MG63 (cell line): ENCODE results near the gene ACTN4. TPM values are rescaled to one million over a fixed set of nuclear protein-coding genes. Genes with fewer than 3 reads are reported as not detected.

Source experiments
- DNase-seq: peaks from one replicate; pipeline ENCODE4 v3.0.0-alpha.2; 2020
- H3K27me3 ChIP-seq: fragments of 250-450 bp; sonication (Bioruptor Pico); 2 replicates; pipeline ENCODE4 v1.5.1; 2020; ENCODE audit warnings: mild to moderate bottlenecking, moderate library complexity
- H3K36me3 ChIP-seq: fragments of 250-450 bp; sonication (Bioruptor Pico); 2 replicates; pipeline ENCODE4 v1.5.1; 2020; ENCODE audit warnings: mild to moderate bottlenecking, moderate library complexity
- H3K4me3 ChIP-seq: fragments of 250-450 bp; sonication (Bioruptor Pico); 2 replicates; pipeline ENCODE4 v1.5.1; 2020; ENCODE audit warnings: mild to moderate bottlenecking, moderate library complexity
- H3K9me3 ChIP-seq: fragments of 250-450 bp; sonication (Bioruptor Pico); 2 replicates; pipeline ENCODE4 v1.5.1; 2020; ENCODE audit warnings: mild to moderate bottlenecking, moderate library complexity
- total RNA-seq: library from RNA; depleted of rRNA; stranded (reverse); fragments of >200 nt; shearing (Covaris generic); gene quantifications from 2 replicates; pipeline ENCODE4 v1.2.3, GENCODE V29; 2014; ENCODE audit warnings: low replicate concordance

The ACTN4 gene
- total RNA-seq, 1 experiment from 2014 or later = 621 TPM

GRCh38 chr19:38665950-38666662 is 18.7 kb downstream of the ACTN4 start:
- H3K9me3 ChIP-seq = no peaks in the 10 kb centered on the region
- H3K27me3 ChIP-seq = no peaks in the 10 kb centered on the region
- H3K4me3 ChIP-seq = no peak overlapping the region
- peaks cover 83% of the 10 kb centered on the region for H3K36me3 ChIP-seq
- DNase-seq = no peak

GRCh38 chr19:38666663-38667511 is 19.4 kb downstream of the ACTN4 start:
- Histone ChIP-seq H3K27me3 (no peaks in the 10 kb centered on the region), H3K9me3 (no peaks in the 10 kb centered on the region), H3K4me3 (no peak overlapping the region), H3K36me3 (peaks cover 83% of the 10 kb centered on the region)
- peak; percentile 91 for DNase-seq

GRCh38 chr19:38667661-38668171 is 20.3 kb downstream of the ACTN4 start:
- no peaks in the 10 kb centered on the region for H3K9me3 ChIP-seq
- no peaks in the 10 kb centered on the region for H3K27me3 ChIP-seq
- H3K36me3 ChIP-seq = peaks cover 80% of the 10 kb centered on the region
- H3K4me3 ChIP-seq = no peak overlapping the region
- DNase-seq = peak; percentile 54

DNA sequence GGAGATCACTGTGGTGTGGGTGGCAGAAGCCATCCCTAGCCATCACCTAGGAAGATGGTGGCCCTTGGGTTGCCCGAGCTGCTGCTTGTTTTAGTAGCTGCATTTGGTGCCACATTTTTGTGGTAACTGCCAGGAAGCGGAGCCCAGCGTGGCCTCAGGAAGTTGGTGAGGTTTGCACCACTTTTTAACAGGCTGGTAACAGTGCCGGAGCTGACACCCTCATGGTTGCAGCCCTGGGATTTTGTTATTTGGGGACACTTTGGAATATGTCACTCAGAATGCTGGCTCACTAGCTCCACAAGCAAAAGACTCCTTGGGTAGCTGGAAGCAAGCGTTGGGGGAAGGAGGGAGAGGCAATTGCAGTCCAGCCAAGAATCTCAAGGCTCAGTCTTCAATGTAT is 22.1 kb downstream of the ACTN4 start:
- Histone ChIP-seq H3K36me3 (peaks cover 74% of the 10 kb centered on the region), H3K27me3 (no peaks in the 10 kb centered on the region)
- DNase-seq = no peak

GRCh38 chr19:38670921-38671398 is 23.5 kb downstream of the ACTN4 start:
- no peak for DNase-seq
- no peaks in the 10 kb centered on the region for H3K9me3 ChIP-seq
- H3K27me3 ChIP-seq = no peaks in the 10 kb centered on the region
- H3K4me3 ChIP-seq = no peak overlapping the region
- peaks cover 74% of the 10 kb centered on the region for H3K36me3 ChIP-seq

More for the DNA sequence above, 22.1 kb downstream of the ACTN4 start:
- no peak overlapping the region for H3K4me3 ChIP-seq
- no peaks in the 10 kb centered on the region for H3K9me3 ChIP-seq

- Histone ChIP-seq H3K9me3 (no peaks in the 10 kb centered on the region), H3K27me3 (no peaks in the 10 kb centered on the region), H3K36me3 (peaks cover 74% of the 10 kb centered on the region), H3K4me3 (no peak overlapping the region)
- no peak for DNase-seq
Observed at GRCh38 chr19:38671654-38672053, 24.2 kb downstream of the ACTN4 start.

- H3K36me3 ChIP-seq = peaks cover 86% of the 10 kb centered on the region
- DNase-seq = no peak
- no peaks in the 10 kb centered on the region for H3K9me3 ChIP-seq
- no peaks in the 10 kb centered on the region for H3K27me3 ChIP-seq
- H3K4me3 ChIP-seq = no peak overlapping the region
Observed at GRCh38 chr19:38673030-38673429, 25.6 kb downstream of the ACTN4 start.

DNA sequence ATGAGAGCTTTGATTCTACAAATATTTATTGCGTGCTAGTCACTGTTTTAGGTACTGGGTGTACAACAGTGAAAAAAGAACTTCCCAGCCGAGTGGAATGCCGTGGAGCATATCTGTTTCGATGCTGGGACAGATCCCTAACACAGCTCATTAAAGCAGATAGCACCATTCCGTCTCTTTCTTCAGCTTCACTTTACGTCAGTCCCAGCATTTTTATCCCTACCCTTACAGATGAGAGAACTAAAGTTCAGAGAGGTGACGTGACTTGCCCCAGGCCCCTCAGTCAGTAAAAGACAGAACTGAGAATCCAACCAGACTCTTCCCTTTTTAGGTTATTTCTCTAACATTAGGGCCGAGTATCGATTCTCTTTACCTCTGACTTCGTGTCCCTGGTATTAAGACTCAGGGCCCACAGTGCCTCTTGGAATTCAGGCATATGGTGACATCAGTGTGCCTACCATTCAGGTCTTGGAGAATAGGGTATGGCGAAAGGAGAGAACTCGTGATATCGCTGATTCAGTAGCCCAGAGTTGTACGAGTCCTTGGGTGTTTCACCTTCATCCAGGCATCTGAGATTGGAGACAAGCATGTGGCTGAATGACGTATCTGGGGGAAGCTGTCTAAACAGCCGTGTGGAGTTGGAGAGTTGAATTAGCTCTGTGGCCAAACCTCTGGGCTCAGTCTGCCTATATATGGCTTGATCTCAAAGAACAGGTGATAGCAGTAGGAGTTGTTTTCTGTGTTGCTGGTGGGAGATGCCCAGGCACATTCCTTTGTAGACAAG is 27.1 kb downstream of the ACTN4 start:
- no peak overlapping the region for H3K4me3 ChIP-seq
- H3K36me3 ChIP-seq = peaks cover 86% of the 10 kb centered on the region
- no peak for DNase-seq
- no peaks in the 10 kb centered on the region for H3K27me3 ChIP-seq
- H3K9me3 ChIP-seq = no peaks in the 10 kb centered on the region

- DNase-seq = no peak
- Histone ChIP-seq H3K9me3 (no peaks in the 10 kb centered on the region), H3K36me3 (peaks cover 86% of the 10 kb centered on the region), H3K4me3 (no peak overlapping the region), H3K27me3 (no peaks in the 10 kb centered on the region)
Observed at GRCh38 chr19:38675611-38676010, 28.2 kb downstream of the ACTN4 start.

GRCh38 chr19:38676023-38676877 is 28.8 kb downstream of the ACTN4 start:
- no peaks in the 10 kb centered on the region for H3K27me3 ChIP-seq
- peaks cover 86% of the 10 kb centered on the region for H3K36me3 ChIP-seq
- no peak for DNase-seq
- H3K9me3 ChIP-seq = no peaks in the 10 kb centered on the region
- no peak overlapping the region for H3K4me3 ChIP-seq

DNA sequence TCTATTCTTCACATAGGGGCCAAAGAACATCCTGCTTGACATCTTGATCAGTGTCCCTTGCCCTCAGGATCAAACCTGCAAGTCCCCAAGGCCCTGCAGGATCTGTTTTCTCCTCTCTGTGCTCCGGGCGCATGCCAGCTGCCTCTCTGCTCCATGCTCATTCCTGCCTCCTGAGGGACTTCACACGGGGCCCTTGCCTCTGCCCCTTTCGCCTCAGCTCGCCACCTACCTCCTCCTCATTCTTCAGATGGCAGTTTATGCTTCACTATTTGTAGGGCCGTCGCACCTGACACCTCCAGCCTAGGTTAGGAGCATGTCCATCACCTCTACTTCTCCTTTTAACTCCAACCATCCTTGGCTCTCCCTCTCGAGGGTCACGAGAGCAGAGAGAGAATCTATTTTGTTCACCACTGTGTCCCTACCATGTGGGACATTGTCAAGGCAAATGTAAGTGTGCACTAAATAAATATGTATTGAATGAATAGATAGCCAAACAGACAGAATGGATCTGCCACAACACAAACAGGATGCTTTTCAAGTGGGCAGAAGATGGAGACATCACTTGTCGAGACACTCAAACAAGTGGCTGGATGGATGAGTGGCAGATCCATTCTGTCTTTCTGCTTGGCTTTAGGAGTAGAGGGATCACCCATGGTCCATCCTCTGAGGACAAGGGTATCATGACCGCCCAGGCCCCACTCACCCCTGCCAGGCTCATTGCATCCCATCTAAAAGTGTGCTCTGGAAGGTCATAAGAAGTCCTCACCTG is 29.6 kb downstream of the ACTN4 start:
- Histone ChIP-seq H3K4me3 (no peak overlapping the region), H3K27me3 (no peaks in the 10 kb centered on the region), H3K9me3 (no peaks in the 10 kb centered on the region), H3K36me3 (peaks cover 88% of the 10 kb centered on the region)
- no peak for DNase-seq

GRCh38 chr19:38678217-38678890 is 30.9 kb downstream of the ACTN4 start:
- DNase-seq = no peak
- Histone ChIP-seq H3K27me3 (no peaks in the 10 kb centered on the region), H3K36me3 (peaks cover 89% of the 10 kb centered on the region), H3K4me3 (no peak overlapping the region), H3K9me3 (no peaks in the 10 kb centered on the region)

DNA sequence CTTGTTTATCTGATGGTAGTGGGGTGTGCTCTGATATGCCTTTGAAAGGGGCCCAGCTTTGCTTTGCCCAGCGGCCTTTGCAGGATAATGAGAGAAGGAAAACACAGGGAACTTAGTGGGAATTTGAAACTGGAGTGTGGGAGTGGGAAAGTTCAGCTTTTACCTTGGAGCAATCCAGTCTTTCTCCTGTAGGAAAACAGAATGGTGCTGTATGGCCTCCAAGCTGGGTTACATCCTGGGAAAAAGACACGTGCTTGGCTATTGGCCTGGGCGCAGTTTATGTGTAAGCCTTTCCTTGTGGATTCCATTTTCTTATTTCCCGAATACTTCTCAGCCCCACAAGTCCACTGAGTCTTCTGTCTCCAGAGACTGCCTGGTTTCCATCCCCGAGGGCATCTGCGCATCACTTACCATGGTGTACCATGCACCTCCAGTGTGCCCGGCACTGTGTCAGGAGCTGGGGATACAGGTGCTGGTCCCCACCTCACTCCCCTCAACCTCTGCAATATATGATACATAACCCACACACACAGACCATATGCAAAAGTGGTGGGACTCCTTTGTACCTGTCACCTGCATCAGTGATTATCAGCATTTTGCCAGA is 31.5 kb downstream of the ACTN4 start:
- no peaks in the 10 kb centered on the region for H3K27me3 ChIP-seq
- peaks cover 86% of the 10 kb centered on the region for H3K36me3 ChIP-seq
- H3K9me3 ChIP-seq = no peaks in the 10 kb centered on the region
- H3K4me3 ChIP-seq = no peak overlapping the region
- no peak for DNase-seq

GRCh38 chr19:38679839-38680238 is 32.4 kb downstream of the ACTN4 start:
- Histone ChIP-seq H3K4me3 (no peak overlapping the region), H3K36me3 (peaks cover 78% of the 10 kb centered on the region), H3K9me3 (no peaks in the 10 kb centered on the region), H3K27me3 (no peaks in the 10 kb centered on the region)
- DNase-seq = no peak
